ENCODE results near the gene MEGF11.
"Not testable (repeated sequence)": the region's sequence is repeated elsewhere in the genome, so short reads cannot be mapped to it uniquely, and the experiment has no call there.

MEGF11 gene

GRCh38 chr15:66019826-66020398 lies 233.6 kb downstream of the MEGF11 start:
- no peak for DNase-seq

DNA sequence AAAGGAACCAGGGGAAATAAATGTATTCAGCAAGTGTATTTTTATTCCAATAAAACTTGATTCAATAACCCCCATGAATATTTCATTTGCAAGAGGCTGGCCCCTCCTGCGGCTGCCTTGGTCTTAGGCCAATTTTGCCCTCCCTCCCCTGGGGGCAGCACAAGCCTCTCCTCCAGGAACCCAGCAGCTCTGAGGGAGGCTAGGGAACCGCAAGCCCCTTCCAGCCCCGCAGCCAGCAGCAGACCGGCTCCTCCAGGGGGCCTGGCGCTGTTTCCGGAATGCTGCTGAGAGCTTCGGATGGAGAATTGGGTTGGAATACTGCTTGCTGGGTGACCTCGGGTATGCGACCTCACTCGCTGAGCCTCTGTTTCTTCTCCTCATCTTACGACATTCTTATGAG lies 234.2 kb downstream of the MEGF11 start:
- no peak for DNase-seq

DNA sequence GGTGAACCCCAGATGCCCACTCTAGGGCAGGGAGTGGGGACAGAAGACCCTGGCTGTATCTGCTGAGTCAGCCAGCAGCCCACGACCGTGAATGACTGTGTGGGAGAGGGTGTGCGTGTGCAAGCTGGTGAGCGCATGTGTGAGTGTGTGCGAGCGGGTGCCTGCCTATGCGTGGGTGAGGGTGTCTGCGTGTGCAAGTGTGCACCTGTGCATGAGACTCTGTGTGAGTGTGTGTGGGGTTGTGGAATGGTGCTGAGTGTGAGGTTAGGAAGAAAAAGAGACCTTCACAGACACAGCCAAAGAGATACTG lies 235.1 kb downstream of the MEGF11 start:
- no peak for DNase-seq

GRCh38 chr15:66017792-66018487 lies 235.6 kb downstream of the MEGF11 start:
- DNase-seq, result no peak

DNA sequence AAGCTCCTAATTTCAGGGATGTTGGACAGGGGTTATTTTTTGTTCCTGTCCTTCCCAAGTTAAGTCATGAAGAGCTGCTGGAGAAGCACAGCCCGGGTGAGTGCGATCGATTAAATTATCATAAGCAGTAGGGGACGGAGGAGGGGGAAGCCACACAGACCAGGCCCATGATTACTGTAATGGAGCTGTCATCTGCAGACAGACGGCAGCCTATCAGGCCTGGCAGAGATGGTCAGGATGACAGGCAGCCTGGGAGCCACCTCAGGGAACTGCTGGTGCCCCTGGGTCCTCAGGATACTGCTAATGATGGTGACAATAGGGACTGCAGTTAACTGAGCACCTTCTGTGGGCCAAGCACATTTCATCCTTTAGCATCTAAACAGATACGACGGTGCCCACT lies 236.6 kb downstream of the MEGF11 start:
- DNase-seq, result no peak

DNA sequence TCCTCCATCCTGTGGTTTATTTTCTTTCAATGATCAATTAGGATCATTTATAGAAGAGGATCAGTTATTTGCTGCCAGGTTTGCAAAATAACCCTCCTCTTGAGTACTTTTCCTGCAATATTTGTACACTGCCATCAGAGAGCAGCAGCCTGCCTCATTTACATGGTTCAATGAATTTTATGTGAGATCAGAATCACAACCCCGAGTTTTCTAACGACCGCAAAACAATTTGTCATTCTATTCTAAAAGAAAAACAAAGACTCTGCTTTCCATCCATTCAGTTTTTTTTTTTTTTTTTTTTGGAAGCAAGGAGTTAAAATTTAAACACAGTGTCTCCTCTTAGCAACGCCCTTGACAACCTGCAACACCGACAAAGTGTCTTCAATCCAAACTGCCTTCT lies 237.4 kb downstream of the MEGF11 start:
- DNase-seq, result no peak

DNA sequence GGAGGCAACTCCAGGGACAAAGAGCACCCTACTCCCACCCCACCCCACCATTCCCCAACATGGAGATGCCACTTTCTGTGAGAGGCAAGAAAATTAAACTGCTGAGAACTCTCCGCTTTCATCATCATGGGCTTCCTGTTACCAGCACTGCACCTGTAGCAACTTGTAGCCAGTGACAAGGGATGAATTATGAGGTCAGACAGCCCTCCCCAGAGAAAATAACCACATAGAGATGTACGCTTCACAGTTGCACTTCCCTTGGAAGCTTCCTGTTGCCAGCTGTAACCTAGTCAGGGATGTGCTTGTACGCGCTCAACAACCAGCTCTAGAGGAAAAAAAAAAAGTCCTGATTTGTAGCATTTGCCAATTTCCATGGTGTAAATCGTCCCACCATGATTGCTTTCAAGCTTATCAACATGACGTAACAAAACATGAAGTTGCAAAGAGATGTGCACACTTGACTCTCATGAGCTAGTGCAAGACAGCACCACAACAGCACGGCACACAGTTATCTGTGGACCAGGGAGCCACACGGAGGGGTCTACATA lies 238.8 kb downstream of the MEGF11 start:
- no peak for DNase-seq

DNA sequence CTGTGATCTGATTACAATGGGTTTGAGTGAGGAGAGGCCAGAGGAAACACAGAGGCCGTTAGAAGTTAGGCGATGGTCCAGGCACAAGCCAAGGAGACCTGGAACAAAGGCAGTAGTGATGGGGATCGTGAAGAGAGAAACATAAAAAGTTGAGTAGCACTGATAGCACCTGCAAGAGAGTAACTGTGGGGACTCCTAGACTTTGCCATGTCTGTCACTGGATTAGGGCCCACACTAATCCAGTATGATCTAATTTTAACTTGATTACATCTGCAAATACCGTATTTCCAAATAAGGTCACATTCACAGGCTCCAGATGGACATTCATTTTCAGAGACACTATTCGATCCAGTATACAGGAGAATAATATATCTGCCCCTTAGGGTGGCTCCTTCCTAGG lies 239.5 kb downstream of the MEGF11 start:
- no peak for DNase-seq

- DNase-seq, result no peak
Observed at GRCh38 chr15:66008940-66009562, 244.5 kb downstream of the MEGF11 start.

DNA sequence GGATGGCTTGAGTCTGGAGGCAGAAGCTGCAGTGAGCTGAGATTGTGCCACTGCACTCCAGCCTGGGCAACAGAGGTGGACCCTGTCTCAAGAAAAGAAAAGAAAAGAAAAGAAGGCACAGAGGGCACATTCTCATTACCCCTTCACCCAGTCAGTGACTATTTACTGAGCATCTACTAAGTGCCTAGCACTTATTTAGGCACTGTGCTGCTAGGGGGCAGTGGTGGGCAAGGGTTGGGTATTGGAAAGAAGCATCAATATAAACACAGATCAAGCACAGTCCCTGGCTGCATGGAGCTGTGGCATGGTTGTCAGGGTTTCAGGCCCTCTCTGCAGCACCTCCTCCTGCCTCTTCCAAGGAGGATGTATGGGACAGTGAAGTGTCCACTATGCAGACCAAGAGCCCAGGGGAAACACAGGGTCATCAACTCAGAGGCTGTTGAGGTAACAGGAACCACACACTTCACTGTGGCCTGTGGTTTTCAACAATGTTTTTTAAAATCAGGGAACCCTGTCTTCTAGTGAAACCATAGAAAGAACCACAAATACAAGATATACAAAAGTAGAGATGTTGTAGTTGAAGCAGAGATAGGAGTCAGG lies 245.8 kb downstream of the MEGF11 start:
- DNase-seq, result no peak

DNA sequence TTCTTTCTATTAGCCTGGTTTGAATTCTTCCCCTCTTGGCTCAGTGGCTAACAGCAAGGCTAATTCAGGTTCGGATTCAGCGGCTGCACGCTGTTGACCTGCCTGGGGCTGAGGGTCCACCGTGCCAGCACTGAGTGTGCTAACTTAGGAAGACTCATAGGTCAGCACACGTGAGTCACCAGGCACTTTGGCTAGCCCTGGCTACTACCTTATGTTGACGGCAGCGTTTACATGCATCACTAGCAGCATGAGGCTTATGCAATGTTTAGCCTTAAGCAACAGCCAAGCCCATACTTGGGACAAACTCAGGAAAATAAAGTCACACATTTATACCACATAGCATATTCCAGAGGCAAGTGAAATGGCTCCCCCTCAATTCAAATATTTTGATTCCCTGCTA lies 246.6 kb downstream of the MEGF11 start:
- no peak for DNase-seq

GRCh38 chr15:66004618-66005262 lies 248.8 kb downstream of the MEGF11 start:
- DNase-seq, result no peak

- DNase-seq, result not testable (repeated sequence)
Observed at GRCh38 chr15:66003129-66003528, 250.4 kb downstream of the MEGF11 start.

GRCh38 chr15:66001717-66002426 lies 251.7 kb downstream of the MEGF11 start:
- DNase-seq, result no peak

- DNase-seq, result no peak
Observed at GRCh38 chr15:66001042-66001441, 252.5 kb downstream of the MEGF11 start.

GRCh38 chr15:65998486-65998885 lies 255.1 kb downstream of the MEGF11 start:
- DNase-seq, result no peak

DNA sequence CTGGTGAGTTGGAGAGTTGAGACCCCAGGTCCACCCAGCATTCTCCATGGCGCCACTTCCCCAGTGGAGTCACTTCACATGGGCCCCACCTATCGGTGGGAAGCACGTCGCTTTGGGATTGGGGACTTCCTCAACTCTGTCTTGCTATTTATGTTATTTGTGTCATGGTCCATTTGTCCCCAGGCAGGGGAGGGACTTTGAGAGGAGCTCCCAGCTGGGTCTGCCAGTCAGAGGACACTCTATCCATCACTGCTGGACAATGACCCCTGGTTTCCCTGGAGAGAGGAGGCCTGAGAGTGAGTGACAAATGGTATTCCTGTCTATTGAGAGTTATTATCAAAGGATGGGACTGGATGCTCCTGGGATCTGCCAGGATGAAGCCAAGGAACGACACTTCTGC lies 256.6 kb downstream of the MEGF11 start:
- no peak for DNase-seq

GRCh38 chr15:65994832-65995231 lies 258.7 kb downstream of the MEGF11 start:
- no peak for DNase-seq

DNA sequence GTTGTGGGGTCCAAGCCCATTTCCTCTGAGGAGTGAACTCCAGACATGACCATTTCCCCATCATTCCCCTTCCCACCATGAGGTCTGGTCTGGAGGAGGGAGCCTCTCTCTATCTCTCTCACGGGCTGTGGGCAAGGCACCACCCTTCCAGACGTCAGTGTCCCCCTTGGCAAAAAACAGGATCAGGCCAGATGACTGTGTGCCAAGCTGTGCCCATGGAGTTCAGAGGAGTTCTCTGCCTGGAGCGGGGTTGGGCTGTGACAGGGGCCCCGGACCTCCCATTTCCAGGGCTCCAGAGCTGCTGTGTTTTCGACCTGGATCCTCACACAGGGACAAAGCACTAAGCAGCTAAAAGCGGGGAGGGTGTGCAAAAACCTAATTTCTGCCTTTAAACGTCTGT lies 259.8 kb downstream of the MEGF11 start:
- no peak for DNase-seq

GRCh38 chr15:65993236-65993635 lies 260.3 kb downstream of the MEGF11 start:
- no peak for DNase-seq

DNA sequence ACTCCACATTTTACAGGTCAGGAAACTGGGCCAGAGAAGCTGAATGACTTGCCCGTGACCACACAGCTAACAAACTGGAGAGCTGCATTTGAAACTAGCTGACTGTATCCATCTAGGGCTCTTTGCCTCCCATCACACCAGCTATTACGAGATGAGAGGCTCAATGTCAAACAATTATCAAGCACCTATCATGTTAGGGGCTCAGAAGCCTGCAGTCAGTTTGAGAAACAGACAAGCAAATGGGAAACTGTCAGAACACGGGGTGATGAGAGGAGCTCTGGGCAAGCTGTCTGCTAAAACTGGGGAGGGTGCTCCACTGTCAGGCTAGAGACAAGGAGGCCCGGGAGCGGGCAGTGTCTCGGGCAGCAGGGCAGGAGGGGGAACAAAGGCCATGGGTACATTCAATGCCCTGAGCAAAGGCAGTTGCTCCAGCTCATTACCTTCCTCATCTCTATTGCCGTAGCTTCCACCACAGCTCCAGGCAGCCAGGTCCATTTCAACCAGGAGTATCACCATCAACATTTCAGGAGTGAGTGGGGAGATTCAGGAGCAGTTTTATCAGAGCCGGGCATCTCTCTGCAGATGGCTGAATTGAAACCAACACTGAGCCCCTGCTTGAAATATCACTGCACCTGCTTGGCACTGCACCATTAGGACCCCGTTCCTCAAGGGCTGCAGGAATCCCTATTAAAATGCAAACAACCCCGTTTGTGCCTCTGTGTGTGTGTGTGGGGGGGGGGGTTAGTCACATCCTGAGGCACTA lies 261.6 kb downstream of the MEGF11 start:
- DNase-seq, result no peak

All from COR-L47 (cell line).